Measurements from ENCODE around the gene CEMIP. TPM values are rescaled to one million over a fixed set of nuclear protein-coding genes. Genes with fewer than 3 reads are reported as not detected.

The CEMIP gene
- total and polyA plus RNA-seq, 2 of the 13 experiments (the other 11 are each of a cell fraction or from before 2014, with no cell fraction given) = 4.3 to 28.5 TPM

GRCh38 chr15:80878242-80878866 is 99.2 kb downstream of the CEMIP start:
- H3K4me2 ChIP-seq (ENCODE audit: low read depth, low read length) = no peak overlapping the region
- ChIA-PET CTCF (ENCODE audit: low intra/inter-chr PET ratio, low total read pairs) (no interaction called here), POLR2A (no interaction called here)
- BruUV-seq (replicated peaks) = no TSS peak
- H2AFZ ChIP-seq (ENCODE audit: low read length) = no peak overlapping the region
- H3K4me3 ChIP-seq (replicated peaks in 1 of 3; ENCODE audit: insufficient read depth in 1 of 3, low read depth in 2 of 3, low read length in 3 of 3) = no peak overlapping the region
- no peaks in the 10 kb centered on the region for H4K20me1 ChIP-seq (ENCODE audit: insufficient read depth, low read length)
- in situ Hi-C loops (cut with HindIII; ENCODE audit: extremely low pct_ligation_motif_present, low pct_unique_long_range_greater_than_20kb) (no loop called here), intact Hi-C loops (cut with micrococcal nuclease; ENCODE audit: unreplicated experiment) (no loop called here)
- FAIRE-seq (no peak), ATAC-seq (no peak; the same call in 2 of the 3 replicates), DNase-seq (ENCODE audit: low spot score) (no peak)
- H3K9me3 ChIP-seq (ENCODE audit: low read length) = no peaks in the 10 kb centered on the region
- 98% methylated on average over 3 of the region's 3 CpGs for WGBS (ENCODE audit: low lambda C conversion rate)
- H3K79me2 ChIP-seq (ENCODE audit: insufficient read depth, low read length) = no peaks in the 10 kb centered on the region
- H3K4me1 ChIP-seq (ENCODE audit: insufficient read depth, low read length) = no peaks in the 10 kb centered on the region
- H3K9ac ChIP-seq (ENCODE audit: insufficient read depth, low read depth, low read length) = no peak overlapping the region
- H3K27me3 ChIP-seq (ENCODE audit: control insufficient read depth in 1 of 2, insufficient read depth in 2 of 2, low read length in 2 of 2) = no peaks in the 10 kb centered on the region
- H3K27ac ChIP-seq (ENCODE audit: extremely low read length, insufficient read depth, low read length) = no peak overlapping the region
- peaks cover 23 to 68% of the 10 kb centered on the region in 2 experiments for H3K36me3 ChIP-seq (replicated peaks in 1 of 2; ENCODE audit: control insufficient read depth in 1 of 2, insufficient read depth in 2 of 2, low read length in 2 of 2)
- TF ChIP-seq ZNF264 (CRISPR knock-in tag; IDR thresholded peaks at IDR 0.05) (no peak), JDP2 (CRISPR knock-in tag; IDR thresholded peaks at IDR 0.05; ENCODE audit: borderline replicate concordance) (no peak), ARID3A (IDR thresholded peaks at IDR 0.05; ENCODE audit: low read depth, low read length) (no peak), PBX2 (CRISPR knock-in tag; IDR thresholded peaks at IDR 0.05) (no peak), ZNF549 (CRISPR knock-in tag; IDR thresholded peaks at IDR 0.05) (no peak), IKZF1 (IDR thresholded peaks at IDR 0.05) (no peak), ZBTB49 (CRISPR knock-in tag; IDR thresholded peaks at IDR 0.05; ENCODE audit: borderline replicate concordance) (no peak), PRDM15 (CRISPR knock-in tag; IDR thresholded peaks at IDR 0.05) (no peak), SATB2 (CRISPR knock-in tag; IDR thresholded peaks at IDR 0.05) (no peak), ZNF607 (CRISPR knock-in tag; IDR thresholded peaks at IDR 0.05; ENCODE audit: borderline replicate concordance) (no peak), MIER3 (CRISPR knock-in tag; IDR thresholded peaks at IDR 0.05; ENCODE audit: borderline replicate concordance) (no peak), ZNF281 (CRISPR knock-in tag; IDR thresholded peaks at IDR 0.05; ENCODE audit: borderline replicate concordance) (no peak), NR3C1 (CRISPR knock-in tag; IDR thresholded peaks at IDR 0.05) (no peak)
